Measurements from ENCODE around the gene ZNF519. TPM values are rescaled to one million over a fixed set of nuclear protein-coding genes. Genes with fewer than 3 reads are reported as not detected.
"Not testable (repeated sequence)": the region's sequence is repeated elsewhere in the genome, so short reads cannot be mapped to it uniquely, and the experiment has no call there.

The ZNF519 gene
- total RNA-seq: 13.7 TPM

GRCh38 chr18:14132271-14132700, at the start of gene ZNF519:
TSS of gene ZNF519 (minus strand) at chr18:14132435. CDS start at chr18:14132277, 158 bp downstream.
- ATAC-seq: peak; percentile 100
- intact Hi-C loops (cut with DNase I): not testable (repeated sequence)
- peak; percentile 93 for DNase-seq (ENCODE audit: low spot score)

DNA sequence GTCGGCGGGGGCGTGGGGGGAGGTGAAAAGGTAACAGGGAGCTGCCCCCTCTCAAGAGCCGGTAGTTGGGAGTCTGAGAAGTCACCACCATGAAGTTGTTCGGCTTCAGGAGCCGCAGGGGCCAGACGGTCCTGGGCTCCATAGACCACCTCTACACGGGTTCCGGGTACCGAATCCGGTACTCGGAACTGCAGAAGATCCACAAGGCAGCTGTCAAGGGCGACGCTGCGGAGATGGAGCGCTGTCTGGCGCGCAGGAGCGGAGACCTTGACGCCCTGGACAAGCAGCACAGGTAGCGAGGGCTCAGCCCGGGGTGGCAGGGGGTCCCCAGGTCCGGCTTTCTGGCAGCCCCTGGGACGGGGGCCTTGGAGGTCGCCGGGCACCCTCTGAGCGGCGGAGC, 47.1 kb upstream of the ZNF519 start:
- ATAC-seq: no peak
- intact Hi-C loops (cut with DNase I): no loop called here
- DNase-seq (ENCODE audit: low spot score): no peak

- ATAC-seq (peak; percentile 86), DNase-seq (ENCODE audit: low spot score) (peak; percentile 57)
- intact Hi-C loops (cut with DNase I): not testable (repeated sequence)
Measured at GRCh38 chr18:14178321-14179196, 46.3 kb upstream of the ZNF519 start.

- DNase-seq (ENCODE audit: low spot score); intact Hi-C loops (cut with DNase I); ATAC-seq: not testable (repeated sequence)
Measured at GRCh38 chr18:14177540-14178320, 45.5 kb upstream of the ZNF519 start.

GRCh38 chr18:14175404-14175803, 43.2 kb upstream of the ZNF519 start:
- ATAC-seq; DNase-seq (ENCODE audit: low spot score); intact Hi-C loops (cut with DNase I): not testable (repeated sequence)

- intact Hi-C loops (cut with DNase I): no loop called here
- DNase-seq (ENCODE audit: low spot score) (no peak), ATAC-seq (peak; percentile 9)
Measured at GRCh38 chr18:14174706-14175085, 42.5 kb upstream of the ZNF519 start.

- DNase-seq (ENCODE audit: low spot score); intact Hi-C loops (cut with DNase I): not testable (repeated sequence)
- peak; percentile 11 for ATAC-seq
Measured at GRCh38 chr18:14174002-14174705, 41.9 kb upstream of the ZNF519 start.

- intact Hi-C loops (cut with DNase I); DNase-seq (ENCODE audit: low spot score): not testable (repeated sequence)
- ATAC-seq: peak; percentile 15
Measured at GRCh38 chr18:14173116-14173951, 41.1 kb upstream of the ZNF519 start.

DNA sequence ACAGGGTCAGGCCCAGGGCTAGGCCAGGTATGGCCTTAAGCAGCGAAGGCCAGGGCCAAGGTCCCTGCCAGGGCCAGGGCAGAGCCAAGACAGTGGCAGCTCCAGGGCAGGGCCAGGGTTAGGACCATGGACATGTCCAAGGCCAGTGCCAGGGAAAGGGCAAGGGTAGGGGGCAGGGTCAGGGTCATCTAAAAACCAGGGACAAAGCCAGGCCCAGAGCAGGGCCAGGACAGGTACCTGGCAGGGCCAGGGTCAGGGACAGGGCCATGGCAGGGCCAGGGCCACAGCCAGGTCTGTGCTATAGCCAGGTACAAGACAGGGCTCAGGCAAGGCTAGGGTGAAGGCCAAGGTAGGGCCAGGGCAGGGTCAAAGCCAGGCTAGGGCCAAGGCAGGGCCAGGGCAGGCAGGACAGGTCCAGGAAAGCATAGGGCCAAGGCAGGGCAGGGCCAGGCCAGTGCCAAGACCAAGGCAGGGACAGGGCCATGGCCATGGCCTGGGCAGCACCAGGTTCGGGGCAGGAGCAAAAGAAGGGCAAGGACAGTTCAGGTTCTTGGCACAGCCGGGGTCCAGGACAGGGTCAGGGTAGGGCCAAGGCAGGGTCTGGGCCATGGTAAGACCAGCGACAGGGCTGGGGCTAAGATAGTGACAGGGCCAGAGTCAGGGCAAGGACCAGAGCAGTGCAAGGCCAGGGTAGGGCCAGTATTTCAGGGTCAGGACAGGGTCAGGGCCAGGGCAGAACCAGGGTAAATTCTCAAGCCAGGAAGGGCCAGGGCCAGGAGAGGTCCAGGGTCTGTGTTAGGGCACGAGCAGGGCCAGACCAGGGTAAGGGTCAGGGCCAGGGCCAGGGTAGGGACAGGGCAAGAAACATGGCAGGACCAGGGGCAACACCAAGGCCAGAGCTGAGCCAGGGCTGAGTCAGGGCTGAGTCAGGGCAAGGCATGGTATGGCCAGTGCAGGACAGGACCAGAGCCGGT, 40.2 kb upstream of the ZNF519 start:
- peak; percentile 14 for ATAC-seq
- intact Hi-C loops (cut with DNase I); DNase-seq (ENCODE audit: low spot score): not testable (repeated sequence)

DNA sequence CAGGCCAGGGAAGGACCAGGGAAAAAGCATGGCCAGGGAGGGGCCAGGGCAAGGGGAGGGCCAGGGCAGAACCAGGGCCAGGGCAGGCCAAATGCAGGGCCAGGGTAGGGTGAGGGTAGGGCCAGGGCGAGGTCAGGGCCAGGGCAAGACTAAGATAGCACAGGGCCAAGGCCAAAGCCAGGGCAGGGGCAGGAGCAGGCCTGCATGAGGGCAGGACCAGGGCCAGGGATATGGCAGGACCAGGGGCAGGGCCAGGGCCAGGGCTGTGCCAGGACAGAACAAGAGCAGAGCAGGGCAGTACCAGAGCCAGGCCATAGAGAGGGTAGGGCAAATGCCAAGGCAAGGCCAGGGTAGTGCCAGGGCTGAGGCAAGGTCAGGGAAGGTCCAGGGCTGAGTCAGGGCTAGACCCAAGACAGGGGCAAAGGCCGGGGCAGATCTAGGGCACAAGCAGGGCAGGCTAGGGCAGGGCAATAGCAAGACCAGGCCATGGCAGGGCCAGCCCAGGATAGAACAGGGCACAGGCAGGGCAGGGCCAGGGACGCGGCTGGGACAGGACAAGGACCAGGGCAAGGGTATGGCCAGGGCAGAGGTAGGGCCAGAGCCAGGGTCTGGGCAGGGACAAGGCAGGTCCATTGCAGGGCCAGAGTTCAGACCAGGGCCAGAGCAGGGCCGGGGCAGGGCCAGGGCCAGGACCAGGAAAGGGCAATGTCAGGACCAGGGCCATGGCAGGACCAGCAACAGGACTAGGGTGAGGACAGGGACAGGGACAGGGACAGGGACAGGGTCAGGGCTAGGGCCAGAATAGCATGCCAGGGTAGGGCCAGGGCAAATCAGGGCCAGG, 39.3 kb upstream of the ZNF519 start:
- intact Hi-C loops (cut with DNase I); DNase-seq (ENCODE audit: low spot score): not testable (repeated sequence)
- ATAC-seq: peak; percentile 19

- DNase-seq (ENCODE audit: low spot score); intact Hi-C loops (cut with DNase I): not testable (repeated sequence)
- ATAC-seq: peak; percentile 28
Measured at GRCh38 chr18:14170367-14171036, 38.3 kb upstream of the ZNF519 start.

GRCh38 chr18:14162915-14163314, 30.7 kb upstream of the ZNF519 start:
- ATAC-seq; intact Hi-C loops (cut with DNase I); DNase-seq (ENCODE audit: low spot score): not testable (repeated sequence)

DNA sequence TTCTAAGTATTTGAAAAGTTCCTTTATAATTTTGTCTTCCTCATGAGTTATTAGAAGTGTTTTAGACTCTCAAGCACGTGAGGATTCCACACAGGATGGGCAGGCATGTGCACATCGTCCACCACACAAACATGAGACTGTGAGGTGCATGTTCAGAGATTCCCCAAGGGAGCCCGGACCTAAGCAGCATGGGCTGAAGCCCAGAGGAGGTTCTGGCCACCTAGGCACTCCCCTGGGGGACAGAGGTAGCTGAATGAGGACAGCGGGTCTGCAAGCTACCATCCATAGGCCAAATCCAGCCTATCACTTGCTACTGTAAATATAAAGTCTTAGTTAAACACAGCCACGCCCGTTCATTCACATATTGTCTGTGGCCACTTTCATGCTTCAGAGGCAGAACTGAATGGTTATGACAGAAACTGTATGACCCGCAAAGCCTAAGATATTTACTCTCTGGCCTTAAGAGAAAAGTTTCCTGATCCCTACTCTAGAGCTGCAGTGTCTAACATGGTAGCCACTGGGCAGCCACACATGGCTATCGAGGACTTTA, 19.4 kb upstream of the ZNF519 start:
- ATAC-seq; DNase-seq (ENCODE audit: low spot score); intact Hi-C loops (cut with DNase I): not testable (repeated sequence)

DNA sequence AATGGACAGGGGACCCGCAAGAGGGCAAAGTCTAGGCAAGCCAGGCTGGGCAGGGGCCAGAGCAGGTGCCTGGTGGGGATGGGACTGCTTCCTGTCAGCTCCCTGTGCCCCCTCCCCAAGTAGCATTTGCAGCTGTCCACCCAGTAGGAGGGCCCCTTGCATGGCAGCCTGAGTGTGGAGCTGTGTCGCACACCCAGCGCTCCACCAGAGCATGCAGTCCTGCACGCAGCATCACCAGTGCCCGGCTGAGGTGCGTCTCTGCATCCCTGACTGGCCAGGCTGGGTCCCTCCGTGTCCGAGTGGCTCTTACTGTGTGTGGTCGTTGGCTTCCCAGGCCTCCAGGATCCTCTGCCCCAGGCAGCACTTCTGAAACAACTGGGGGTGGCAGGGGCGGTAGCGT, 18.5 kb upstream of the ZNF519 start:
- DNase-seq (ENCODE audit: low spot score); intact Hi-C loops (cut with DNase I); ATAC-seq: not testable (repeated sequence)

DNA sequence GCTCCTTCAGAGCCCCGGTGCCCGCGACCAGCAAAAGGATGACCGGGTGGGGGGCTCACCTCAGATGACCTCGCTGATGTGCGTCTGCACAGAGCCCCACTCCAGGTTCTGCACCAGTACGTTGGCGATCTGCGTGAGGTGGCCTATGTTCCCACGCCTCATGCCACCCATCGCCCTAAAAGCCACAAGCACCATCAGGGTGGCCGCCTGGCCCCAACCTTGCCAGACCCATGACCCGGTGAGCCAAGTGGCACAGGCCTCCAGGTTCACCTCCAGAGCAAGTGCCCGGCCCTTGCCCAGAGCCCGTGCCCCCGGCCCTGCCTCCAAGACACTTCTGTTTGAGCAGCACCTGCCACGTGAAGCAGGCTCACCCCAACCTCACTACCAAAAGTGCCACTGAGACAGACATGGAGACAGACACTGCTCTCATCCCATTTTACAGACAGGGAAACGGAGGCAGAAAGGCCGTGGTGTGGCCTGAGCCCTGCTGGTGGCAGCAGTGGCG, 17.7 kb upstream of the ZNF519 start:
- ATAC-seq; DNase-seq (ENCODE audit: low spot score); intact Hi-C loops (cut with DNase I): not testable (repeated sequence)

Measured in sciatic nerve (tissue), 2 donors.